H9 (cell line): ENCODE results near the gene RHNO1. TPM values are rescaled to one million over a fixed set of nuclear protein-coding genes. Genes with fewer than 3 reads are reported as not detected.
A peak's percentile ranks its signal among the peaks of the same experiment; 100 is the strongest.

ENCODE experiments used
- DNase-seq: peaks from one replicate; pipeline ENCODE4 v3.0.0-alpha.2; 2017
- H2AFZ ChIP-seq: one replicate; pipeline ENCODE4 v1.6.1; 2013; ENCODE audit warnings: mild to moderate bottlenecking, low read length, control low read depth, moderate library complexity
- H2AK5ac ChIP-seq: 2 replicates; pipeline ENCODE4 v1.6.1; 2013; ENCODE audit warnings: low read length, control low read depth, mixed read lengths; ENCODE audit not compliant: insufficient read length
- H2BK120ac ChIP-seq: one replicate; pipeline ENCODE4 v1.6.1; 2013; ENCODE audit warnings: low read depth, mild to moderate bottlenecking, low read length, control low read depth, inconsistent platforms; ENCODE audit not compliant: poor library complexity, severe bottlenecking
- H2BK12ac ChIP-seq: 2 replicates; pipeline ENCODE4 v1.6.1; 2013; ENCODE audit warnings: low read length, control low read depth, mixed read lengths, low read depth; ENCODE audit not compliant: insufficient read length
- H2BK15ac ChIP-seq: 2 replicates; pipeline ENCODE4 v1.6.1; 2013; ENCODE audit warnings: low read depth, low read length, control low read depth
- H2BK20ac ChIP-seq: one replicate; pipeline ENCODE4 v1.6.1; 2013; ENCODE audit warnings: low read depth, mild to moderate bottlenecking, low read length, control low read depth, inconsistent platforms; ENCODE audit not compliant: poor library complexity, severe bottlenecking
- H2BK5ac ChIP-seq: 2 replicates; pipeline ENCODE4 v1.6.1; 2013; ENCODE audit warnings: low read length, control low read depth, mixed read lengths; ENCODE audit not compliant: insufficient read length
- H3K14ac ChIP-seq: 2 replicates; pipeline ENCODE4 v1.6.1; 2013; ENCODE audit warnings: low read length, control low read depth; ENCODE audit not compliant: insufficient read depth
- H3K18ac ChIP-seq: 2 replicates; pipeline ENCODE4 v1.6.1; 2013; ENCODE audit warnings: low read depth, mild to moderate bottlenecking, mixed read lengths, low read length, control low read depth; ENCODE audit not compliant: insufficient read length
- H3K23ac ChIP-seq: 2 replicates; pipeline ENCODE4 v1.6.1; 2013; ENCODE audit warnings: low read length, control low read depth, mixed read lengths, low read depth; ENCODE audit not compliant: insufficient read length
- H3K23me2 ChIP-seq: 2 replicates; pipeline ENCODE4 v1.6.1; 2013; ENCODE audit warnings: low read depth, mild to moderate bottlenecking, mixed read lengths, low read length, control low read depth; ENCODE audit not compliant: insufficient read length, poor library complexity, severe bottlenecking
- H3K27ac ChIP-seq: 2 replicates; pipeline ENCODE4 v1.5.1; 2013; ENCODE audit warnings: low read length, control low read depth, mixed read lengths, low read depth; ENCODE audit not compliant: insufficient read length
- H3K27me3 ChIP-seq: 2 replicates; pipeline ENCODE4 v1.6.1; 2013; ENCODE audit warnings: low read length, control low read depth, inconsistent platforms; ENCODE audit not compliant: insufficient read depth
- H3K4ac ChIP-seq: 2 replicates; pipeline ENCODE4 v1.6.1; 2013; ENCODE audit warnings: low read depth, mild to moderate bottlenecking, control low read depth, inconsistent platforms, low read length, moderate library complexity
- H3K4me1 ChIP-seq: 2 replicates; pipeline ENCODE4 v1.6.1; 2013; ENCODE audit warnings: low read length, control low read depth, inconsistent platforms; ENCODE audit not compliant: insufficient read depth
- H3K4me2 ChIP-seq: 2 replicates; pipeline ENCODE4 v1.6.1; 2013; ENCODE audit warnings: low read length, control low read depth, mixed read lengths; ENCODE audit not compliant: insufficient read length, insufficient read depth
- H3K56ac ChIP-seq: 2 replicates; pipeline ENCODE4 v1.6.1; 2013; ENCODE audit warnings: low read depth, mild to moderate bottlenecking, mixed read lengths, low read length, control low read depth; ENCODE audit not compliant: insufficient read length
- H3K79me1 ChIP-seq: 2 replicates; pipeline ENCODE4 v1.6.1; 2013; ENCODE audit warnings: low read depth, mild to moderate bottlenecking, moderate library complexity, low read length, control low read depth, inconsistent platforms; ENCODE audit not compliant: insufficient read depth, poor library complexity, severe bottlenecking
- H3K79me2 ChIP-seq: 2 replicates; pipeline ENCODE4 v1.6.1; 2013; ENCODE audit warnings: low read length, control low read depth, inconsistent platforms; ENCODE audit not compliant: insufficient read depth
- H3K9ac ChIP-seq: 2 replicates; pipeline ENCODE4 v1.6.1; 2013; ENCODE audit warnings: low read length, control low read depth, mixed read lengths; ENCODE audit not compliant: insufficient read length; ENCODE audit errors: extremely low read depth
- H3K9me3 ChIP-seq: one replicate; pipeline ENCODE4 v1.6.1; 2013; ENCODE audit warnings: low read depth, low read length, inconsistent platforms; ENCODE audit not compliant: control insufficient read depth
- H3T11ph ChIP-seq: one replicate; pipeline ENCODE4 v1.6.1; 2013; ENCODE audit warnings: mild to moderate bottlenecking, low read length, control low read depth, inconsistent platforms
- H4K20me1 ChIP-seq: one replicate; pipeline ENCODE4 v1.6.1; 2013; ENCODE audit not compliant: control insufficient read depth, insufficient read length, insufficient read depth
- H4K5ac ChIP-seq: 2 replicates; pipeline ENCODE4 v1.6.1; 2013; ENCODE audit warnings: low read depth, mild to moderate bottlenecking, mixed read lengths, low read length, control low read depth; ENCODE audit not compliant: insufficient read length
- H4K8ac ChIP-seq: replicated peaks from 2 replicates; pipeline ENCODE4 v1.6.1; 2013; ENCODE audit warnings: low read length, control low read depth, mixed read lengths, low read depth; ENCODE audit not compliant: insufficient read length
- H4K91ac ChIP-seq: 2 replicates; pipeline ENCODE4 v1.6.1; 2013; ENCODE audit warnings: low read depth, mild to moderate bottlenecking, moderate library complexity, mixed read lengths, low read length, control low read depth; ENCODE audit not compliant: insufficient read length
- H3K27ac Mint-ChIP-seq, 3 experiments: 2 replicates in 2 of 3; 3 replicates in 1 of 3; pipeline ENCODE4 v1.8.0; 2020 to 2021; ENCODE audit warnings: mixed read lengths in 3 of 3, mild to moderate bottlenecking in 1 of 3, moderate library complexity in 1 of 3
- H3K27me3 Mint-ChIP-seq: 2 replicates; pipeline ENCODE4 v1.8.0; 2021; ENCODE audit warnings: low read depth, mild to moderate bottlenecking, moderate library complexity, mixed read lengths
- H3K36me3 Mint-ChIP-seq, 3 experiments: 2 replicates in 2 of 3; 3 replicates in 1 of 3; pipeline ENCODE4 v1.8.0; 2020 to 2021; ENCODE audit warnings: low read depth in 3 of 3, mixed read lengths in 3 of 3; ENCODE audit not compliant: insufficient read depth in 1 of 3
- H3K4me1 Mint-ChIP-seq, 2 experiments: 2 replicates each; pipeline ENCODE4 v1.8.0; 2020; ENCODE audit warnings: mixed read lengths in 2 of 2
- H3K4me3 Mint-ChIP-seq, 2 experiments: 2 replicates in 1 of 2; 3 replicates in 1 of 2; pipeline ENCODE4 v1.8.0; 2020 to 2021; ENCODE audit warnings: mild to moderate bottlenecking in 2 of 2, mixed read lengths in 2 of 2, moderate library complexity in 1 of 2
- H3K9me3 Mint-ChIP-seq, 2 experiments: 2 replicates in 1 of 2; 3 replicates in 1 of 2; pipeline ENCODE4 v1.8.0; 2020; ENCODE audit warnings: mild to moderate bottlenecking in 2 of 2, mixed read lengths in 2 of 2, moderate library complexity in 1 of 2
- WGBS: extraction: QIAGEN DNeasy Blood & Tissue Kit; methylation state at CpG from one replicate; pipeline ENCODE4 v1.1.7; 2013; ENCODE audit warnings: missing lambda C conversion rate, low lambda C conversion rate, mixed read lengths; ENCODE audit not compliant: insufficient read length; ENCODE audit errors: extremely low coverage; 5-methylcytosine and 5-hydroxymethylcytosine counted together
- total RNA-seq: library from RNA; stranded (reverse); gene quantifications from 2 replicates; pipeline ENCODE4 v1.2.1, GENCODE V29; 2021
- TF ChIP-seq, protein P1 (sequence below): fragments of 200-600 bp; sonication (generic); conservative IDR thresholded peaks from 3 replicates; pipeline ENCODE4 v1.8.0; 2021; ENCODE audit warnings: antibody characterized with exemption, mild to moderate bottlenecking

Gene RHNO1
- total RNA-seq, 1 experiment from 2014 or later: 36.7 TPM

- Histone ChIP-seq H3K18ac (no peak within 1 kb of the TSS), H3K14ac (no peak within 1 kb of the TSS), H3K4me2 (no peak within 1 kb of the TSS), H2BK15ac (no peak within 1 kb of the TSS), H2AK5ac (no peak within 1 kb of the TSS), H3K79me1 (no peaks in the 10 kb centered on the region), H3K23ac (no peak within 1 kb of the TSS), H3K27ac (no peak within 1 kb of the TSS), H2BK5ac (no peak within 1 kb of the TSS), H4K5ac (no peak within 1 kb of the TSS), H3K79me2 (no peaks in the 10 kb centered on the region), H4K91ac (no peak within 1 kb of the TSS), H3K4ac (no peak within 1 kb of the TSS), H2BK120ac (no peak within 1 kb of the TSS), H4K8ac (no peak within 1 kb of the TSS), H2BK12ac (no peak within 1 kb of the TSS), H3T11ph (no peak within 1 kb of the TSS), H3K56ac (no peak within 1 kb of the TSS), H2AFZ (no peak within 1 kb of the TSS), H3K9ac (no peak within 1 kb of the TSS), H4K20me1 (no peaks in the 10 kb centered on the region), H3K27me3 (no peaks in the 10 kb centered on the region), H3K9me3 (no peaks in the 10 kb centered on the region), H3K23me2 (no peaks in the 10 kb centered on the region), H3K4me1 (no peaks in the 10 kb centered on the region), H2BK20ac (no peak within 1 kb of the TSS)
- TF ChIP-seq, protein P1, sequence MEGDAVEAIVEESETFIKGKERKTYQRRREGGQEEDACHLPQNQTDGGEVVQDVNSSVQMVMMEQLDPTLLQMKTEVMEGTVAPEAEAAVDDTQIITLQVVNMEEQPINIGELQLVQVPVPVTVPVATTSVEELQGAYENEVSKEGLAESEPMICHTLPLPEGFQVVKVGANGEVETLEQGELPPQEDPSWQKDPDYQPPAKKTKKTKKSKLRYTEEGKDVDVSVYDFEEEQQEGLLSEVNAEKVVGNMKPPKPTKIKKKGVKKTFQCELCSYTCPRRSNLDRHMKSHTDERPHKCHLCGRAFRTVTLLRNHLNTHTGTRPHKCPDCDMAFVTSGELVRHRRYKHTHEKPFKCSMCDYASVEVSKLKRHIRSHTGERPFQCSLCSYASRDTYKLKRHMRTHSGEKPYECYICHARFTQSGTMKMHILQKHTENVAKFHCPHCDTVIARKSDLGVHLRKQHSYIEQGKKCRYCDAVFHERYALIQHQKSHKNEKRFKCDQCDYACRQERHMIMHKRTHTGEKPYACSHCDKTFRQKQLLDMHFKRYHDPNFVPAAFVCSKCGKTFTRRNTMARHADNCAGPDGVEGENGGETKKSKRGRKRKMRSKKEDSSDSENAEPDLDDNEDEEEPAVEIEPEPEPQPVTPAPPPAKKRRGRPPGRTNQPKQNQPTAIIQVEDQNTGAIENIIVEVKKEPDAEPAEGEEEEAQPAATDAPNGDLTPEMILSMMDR: no peak
- Mint-ChIP-seq H3K4me1 (peaks cover 17 to 29% of the 10 kb centered on the region in 2 experiments), H3K36me3 (peaks cover 1 to 24% (median 19%) of the 10 kb centered on the region in 3 experiments; a peak in 4 of 7 replicates), H3K4me3 (peak within 1 kb of the TSS in 1 of 2 experiments; percentile 65; a peak in 2 of 5 replicates), H3K27me3 (no peaks in the 10 kb centered on the region), H3K9me3 (no peaks in the 10 kb centered on the region), H3K27ac (peak within 1 kb of the TSS; percentile 26 to 30 (median 29); a peak in 1 of 7 replicates)
- DNase-seq: no peak
- WGBS: no CpG with 5 or more reads among the region's 32 CpGs
Observed at GRCh38 chr12:2834581-2835491, 42.2 kb upstream of the RHNO1 start, which contains the start of gene NRIP2. TSS of gene NRIP2 (minus strand) at chr12:2835035. CDS start at chr12:2834983, 52 bp downstream.
